C4-2B (cell line): ENCODE data around the gene LBHD2.

Source experiments
- CTCF ChIP-seq: fragments of 450-650 bp; conservative IDR thresholded peaks from 2 replicates; pipeline ENCODE4 v1.5.1; 2017; ENCODE audit warnings: mild to moderate bottlenecking
- ZFX ChIP-seq: fragments of 450-650 bp; IDR thresholded peaks from 2 replicates; pipeline ENCODE4 v1.6.1; 2017

GRCh38 chr14:103084021-103084919, at the start of gene LBHD2:
- TF ChIP-seq CTCF = no peak
- no peak for TF ChIP-seq ZFX
